Activated CD4-positive, alpha-beta T cell treated with anti-CD3 and anti-CD28 coated beads, Interleukin-2, Interleukin-4, amounts not matched to agents 100 ng/mL and 50 ng/mL, durations not matched to agents 16 hours and 8 hours (primary cell): ENCODE measurements around the gene CHI3L2.

Source experiments
- DNase-seq: peaks from one replicate; pipeline ENCODE4 v3.0.0-alpha.2; 2020; ENCODE audit warnings: low spot score

CHI3L2 gene

GRCh38 chr1:111221276-111221632 lies 6.3 kb upstream of the CHI3L2 start:
- no peak for DNase-seq

GRCh38 chr1:111221633-111222291 lies 5.8 kb upstream of the CHI3L2 start:
- DNase-seq = peak; percentile 89

- DNase-seq = peak; percentile 84
These were observed 5.0 kb upstream of the CHI3L2 start for GRCh38 chr1:111222308-111223125.

GRCh38 chr1:111223126-111223685 lies 4.3 kb upstream of the CHI3L2 start:
- no peak for DNase-seq

- no peak for DNase-seq
These were observed 2.4 kb upstream of the CHI3L2 start for GRCh38 chr1:111225091-111225490.

GRCh38 chr1:111225717-111226400 lies 1.7 kb upstream of the CHI3L2 start:
- no peak for DNase-seq

- no peak for DNase-seq
These were observed 586 bp downstream of the CHI3L2 start for GRCh38 chr1:111227851-111228747.

GRCh38 chr1:111228748-111229126 lies 1.2 kb downstream of the CHI3L2 start:
- DNase-seq = no peak

- no peak for DNase-seq
These were observed 4.6 kb downstream of the CHI3L2 start for GRCh38 chr1:111232134-111232533.

- no peak for DNase-seq
These were observed 6.7 kb downstream of the CHI3L2 start for GRCh38 chr1:111234258-111234657.

- DNase-seq = no peak
These were observed 7.4 kb downstream of the CHI3L2 start for GRCh38 chr1:111234866-111235265.

- DNase-seq = no peak
These were observed 8.9 kb downstream of the CHI3L2 start for GRCh38 chr1:111236379-111236778.

- no peak for DNase-seq
These were observed 9.3 kb downstream of the CHI3L2 start for GRCh38 chr1:111236806-111237205.

GRCh38 chr1:111238056-111238795 lies 10.7 kb downstream of the CHI3L2 start:
- no peak for DNase-seq

GRCh38 chr1:111241797-111242196 lies 14.3 kb downstream of the CHI3L2 start:
- no peak for DNase-seq

GRCh38 chr1:111242805-111243523 lies 15.5 kb downstream of the CHI3L2 start:
- DNase-seq = no peak

GRCh38 chr1:111247125-111247838 lies 19.8 kb downstream of the CHI3L2 start:
- DNase-seq = no peak

GRCh38 chr1:111249960-111250359 lies 22.4 kb downstream of the CHI3L2 start:
- DNase-seq = no peak

GRCh38 chr1:111251570-111251969 lies 24.1 kb downstream of the CHI3L2 start:
- DNase-seq = no peak

- DNase-seq = no peak
These were observed 25.3 kb downstream of the CHI3L2 start for GRCh38 chr1:111252786-111253185.
